ENCODE data around the gene VAC14. TPM values are rescaled to one million over a fixed set of nuclear protein-coding genes. Genes with fewer than 3 reads are reported as not detected.

The VAC14 gene
- total and polyA plus RNA-seq, 2 of the 8 experiments (the other 6 are each of a cell fraction or from before 2014, with no cell fraction given) = 56.0 to 108 TPM

GRCh38 chr16:70685938-70686375, 115.0 kb downstream of the VAC14 start, which contains the start of gene MTSS2:
TSS of gene MTSS2 (minus strand) at chr16:70686053. CDS start at chr16:70685791, 262 bp downstream.
- Histone ChIP-seq H2BK5ac (ENCODE audit: low read depth, low read length) (peak within 1 kb of the TSS; percentile 13; the same call in 1 of the 2 replicates), H3K79me1 (ENCODE audit: low read depth, low read length) (peaks cover 3% of the 10 kb centered on the region; the same call in 1 of the 2 replicates), H4K8ac (ENCODE audit: extremely low read depth, insufficient read depth, low read length) (peak within 1 kb of the TSS; percentile 74), H4K91ac (replicated peaks; ENCODE audit: insufficient read length, low read length) (peak within 1 kb of the TSS; percentile 92), H3K56ac (replicated peaks; ENCODE audit: insufficient read length, low read depth, low read length) (no peak within 1 kb of the TSS), H4K5ac (ENCODE audit: insufficient read length, low read depth, low read length) (no peak within 1 kb of the TSS), H3K4ac (replicated peaks; ENCODE audit: insufficient read length, low read depth, low read length) (no peak within 1 kb of the TSS), H3K9ac (replicated peaks in 1 of 4; ENCODE audit: extremely low read depth in 1 of 4, low read depth in 3 of 4, low read length in 3 of 4) (peak within 1 kb of the TSS in 3 of 4 experiments; percentile 20 to 76 (median 39); a peak in 6 of 7 replicates), H2BK20ac (ENCODE audit: low read length) (no peak within 1 kb of the TSS), H4K20me1 (replicated peaks in 1 of 2; ENCODE audit: control insufficient read depth in 1 of 2, insufficient read depth in 2 of 2, low read length in 2 of 2) (peaks cover 8 to 9% of the 10 kb centered on the region in 2 experiments), H2BK12ac (ENCODE audit: low read depth, low read length) (peak within 1 kb of the TSS; percentile 76; the same call in 1 of the 2 replicates), H3K27me3 (replicated peaks in 1 of 4; ENCODE audit: control insufficient read depth in 3 of 4, extremely low read depth in 1 of 4, insufficient read depth in 3 of 4, low read length in 3 of 4) (peaks cover 0 to 8% (median 3%) of the 10 kb centered on the region in 4 experiments; a peak in 4 of 7 replicates), H3K79me2 (ENCODE audit: control insufficient read depth in 1 of 2, insufficient read depth in 2 of 2, low read length in 2 of 2) (no peaks in the 10 kb centered on the region; a peak in 1 of 4 replicates), H3K27ac (ENCODE audit: low read depth, low read length) (no peak within 1 kb of the TSS), H3K4me3 (ENCODE audit: extremely low read depth in 1 of 4, insufficient read depth in 2 of 4, low read depth in 3 of 4, low read length in 4 of 4) (peak within 1 kb of the TSS; percentile 49 to 81 (median 65)), H3K4me2 (ENCODE audit: insufficient read depth in 1 of 2, low read depth in 2 of 2, low read length in 2 of 2) (peak within 1 kb of the TSS; percentile 67 to 95), H3K23ac (ENCODE audit: insufficient read length) (no peak within 1 kb of the TSS), H3K18ac (ENCODE audit: extremely low read depth, low read length) (peak within 1 kb of the TSS; percentile 71), H3K14ac (ENCODE audit: insufficient read length) (no peak within 1 kb of the TSS), H2BK120ac (replicated peaks; ENCODE audit: low read depth, low read length) (no peak within 1 kb of the TSS), H3K9me3 (ENCODE audit: insufficient read depth in 2 of 2, low read depth in 1 of 2, low read length in 1 of 2) (no peaks in the 10 kb centered on the region), H2BK15ac (ENCODE audit: low read length) (peak within 1 kb of the TSS; percentile 48; the same call in 1 of the 2 replicates), H3K23me2 (ENCODE audit: low read depth, low read length) (peaks cover 6% of the 10 kb centered on the region; the same call in 1 of the 2 replicates), H2AK5ac (ENCODE audit: low read depth, low read length) (no peak within 1 kb of the TSS; the same call in 1 of the 2 replicates), H2AFZ (ENCODE audit: low read length) (no peak within 1 kb of the TSS), H3K4me1 (replicated peaks in 1 of 4; ENCODE audit: control insufficient read depth in 3 of 4, insufficient read depth in 4 of 4, low read length in 3 of 4) (peaks cover 0 to 25% (median 14%) of the 10 kb centered on the region in 4 experiments; a peak in 6 of 7 replicates), H3K36me3 (ENCODE audit: control insufficient read depth in 2 of 4, insufficient read depth in 4 of 4, low read length in 3 of 4) (no peaks in the 10 kb centered on the region)
- ChIA-PET CTCF (ENCODE audit: partially characterized antibody) (interaction anchor here (0.6 to 6.8 kb wide), 4 partner anchors 17 to 1076 kb away, joined by 3 to 57 read pairs (median 32); no protein-coding TSS in a partner anchor), POLR2A (ENCODE audit: partially characterized antibody) (interaction anchor here (2.0 kb wide), 1 partner anchor 52 kb away, joined by 12 read pairs; no protein-coding TSS in a partner anchor)
- TF ChIP-seq BACH1 (IDR thresholded peaks at IDR 0.05; ENCODE audit: low read length) = peak; percentile 27; the same call in 1 of the 2 replicates
- TF ChIP-seq CBX5 (IDR thresholded peaks at IDR 0.05; ENCODE audit: low read depth, low read length) = no peak
- no peak for TF ChIP-seq SAP30 (IDR thresholded peaks at IDR 0.05; ENCODE audit: insufficient read depth, insufficient replicate concordance, low read length)
- TF ChIP-seq, protein P1, sequence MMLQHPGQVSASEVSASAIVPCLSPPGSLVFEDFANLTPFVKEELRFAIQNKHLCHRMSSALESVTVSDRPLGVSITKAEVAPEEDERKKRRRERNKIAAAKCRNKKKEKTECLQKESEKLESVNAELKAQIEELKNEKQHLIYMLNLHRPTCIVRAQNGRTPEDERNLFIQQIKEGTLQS (IDR thresholded peaks at IDR 0.05; ENCODE audit: insufficient read depth, low read depth, low read length) = 0 out of 2 replicates have a peak, but pooled peaks have one; percentile 21
- TF ChIP-seq CHD2 (IDR thresholded peaks at IDR 0.05; ENCODE audit: low read length) = no peak
- TF ChIP-seq PHF8 (conservative IDR thresholded peaks at IDR 0.05; ENCODE audit: low read depth, low read length) = 0 out of 2 replicates have a peak, but pooled peaks have one; percentile 3
- TF ChIP-seq SIX5 (IDR thresholded peaks at IDR 0.05; ENCODE audit: low read depth, low read length) = no peak
- 0 out of 3 replicates have a peak, but pooled peaks of 1 of the 2 experiments have one; percentile 19 for TF ChIP-seq POLR2A (IDR thresholded peaks at IDR 0.05; ENCODE audit: control extremely low read depth in 1 of 2, low read depth in 2 of 2, low read length in 2 of 2)
- peak; percentile 76 for TF ChIP-seq CREB1 (IDR thresholded peaks at IDR 0.05)
- TF ChIP-seq, protein P2, sequence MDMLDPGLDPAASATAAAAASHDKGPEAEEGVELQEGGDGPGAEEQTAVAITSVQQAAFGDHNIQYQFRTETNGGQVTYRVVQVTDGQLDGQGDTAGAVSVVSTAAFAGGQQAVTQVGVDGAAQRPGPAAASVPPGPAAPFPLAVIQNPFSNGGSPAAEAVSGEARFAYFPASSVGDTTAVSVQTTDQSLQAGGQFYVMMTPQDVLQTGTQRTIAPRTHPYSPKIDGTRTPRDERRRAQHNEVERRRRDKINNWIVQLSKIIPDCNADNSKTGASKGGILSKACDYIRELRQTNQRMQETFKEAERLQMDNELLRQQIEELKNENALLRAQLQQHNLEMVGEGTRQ (IDR thresholded peaks at IDR 0.05; ENCODE audit: low read length) = peak; percentile 71
- TF ChIP-seq, protein P3, sequence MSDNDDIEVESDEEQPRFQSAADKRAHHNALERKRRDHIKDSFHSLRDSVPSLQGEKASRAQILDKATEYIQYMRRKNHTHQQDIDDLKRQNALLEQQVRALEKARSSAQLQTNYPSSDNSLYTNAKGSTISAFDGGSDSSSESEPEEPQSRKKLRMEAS (IDR thresholded peaks at IDR 0.05) = peak; percentile 57
- no CpG with 5 or more reads among the region's 72 CpGs for WGBS, 2 experiments (ENCODE audit: extremely low coverage in 1 of 2, insufficient coverage in 1 of 2, insufficient read length in 1 of 2, insufficient replicate concordance in 2 of 2, low coverage in 1 of 2, low lambda C conversion rate in 2 of 2, missing lambda C conversion rate in 1 of 2)
- peak in 1 of 2 experiments; percentile 83 for DNase-seq (ENCODE audit: low read depth in 1 of 2, low spot score in 2 of 2)
- FAIRE-seq = no peak
